ENCODE data around the gene SLCO3A1. TPM values are rescaled to one million over a fixed set of nuclear protein-coding genes. Genes with fewer than 3 reads are reported as not detected.

SLCO3A1 gene
- total and polyA plus RNA-seq, 2 of the 8 experiments (the other 6 are each of a cell fraction or from before 2014, with no cell fraction given) = 15.1 to 20.4 TPM

- Histone ChIP-seq H3K56ac (replicated peaks; ENCODE audit: insufficient read length, low read depth, low read length) (no peak overlapping the region), H3K14ac (ENCODE audit: insufficient read length) (no peak overlapping the region), H2AFZ (ENCODE audit: low read length) (no peak overlapping the region), H3K27ac (ENCODE audit: low read depth, low read length) (no peak overlapping the region), H2BK15ac (ENCODE audit: low read length) (no peak overlapping the region), H2AK5ac (ENCODE audit: low read depth, low read length) (no peak overlapping the region), H3K79me1 (ENCODE audit: low read depth, low read length) (no peaks in the 10 kb centered on the region), H2BK5ac (ENCODE audit: low read depth, low read length) (no peak overlapping the region), H4K91ac (replicated peaks; ENCODE audit: insufficient read length, low read length) (no peak overlapping the region), H2BK120ac (replicated peaks; ENCODE audit: low read depth, low read length) (no peak overlapping the region), H3K4me2 (ENCODE audit: insufficient read depth in 1 of 2, low read depth in 2 of 2, low read length in 2 of 2) (no peak overlapping the region), H3K4me3 (ENCODE audit: extremely low read depth in 1 of 4, insufficient read depth in 2 of 4, low read depth in 3 of 4, low read length in 4 of 4) (no peak overlapping the region), H2BK12ac (ENCODE audit: low read depth, low read length) (no peak overlapping the region), H2BK20ac (ENCODE audit: low read length) (no peak overlapping the region), H4K8ac (ENCODE audit: extremely low read depth, insufficient read depth, low read length) (no peak overlapping the region), H3K18ac (ENCODE audit: extremely low read depth, low read length) (no peak overlapping the region), H3K23me2 (ENCODE audit: low read depth, low read length) (no peaks in the 10 kb centered on the region), H3K27me3 (replicated peaks in 1 of 4; ENCODE audit: control insufficient read depth in 3 of 4, extremely low read depth in 1 of 4, insufficient read depth in 3 of 4, low read length in 3 of 4) (no peaks in the 10 kb centered on the region), H3K9ac (replicated peaks in 1 of 4; ENCODE audit: extremely low read depth in 1 of 4, low read depth in 3 of 4, low read length in 3 of 4) (no peak overlapping the region), H3K4me1 (replicated peaks in 1 of 4; ENCODE audit: control insufficient read depth in 3 of 4, insufficient read depth in 4 of 4, low read length in 3 of 4) (peaks cover 0 to 7% (median 3%) of the 10 kb centered on the region in 4 experiments; a peak in 4 of 7 replicates), H3K23ac (ENCODE audit: insufficient read length) (no peak overlapping the region), H3K9me3 (ENCODE audit: insufficient read depth in 2 of 2, low read depth in 1 of 2, low read length in 1 of 2) (no peaks in the 10 kb centered on the region), H4K20me1 (replicated peaks in 1 of 2; ENCODE audit: control insufficient read depth in 1 of 2, insufficient read depth in 2 of 2, low read length in 2 of 2) (peaks cover 0 to 2% of the 10 kb centered on the region in 2 experiments), H3K36me3 (ENCODE audit: control insufficient read depth in 2 of 4, insufficient read depth in 4 of 4, low read length in 3 of 4) (no peaks in the 10 kb centered on the region), H3K4ac (replicated peaks; ENCODE audit: insufficient read length, low read depth, low read length) (no peak overlapping the region), H4K5ac (ENCODE audit: insufficient read length, low read depth, low read length) (no peak overlapping the region), H3K79me2 (ENCODE audit: control insufficient read depth in 1 of 2, insufficient read depth in 2 of 2, low read length in 2 of 2) (no peaks in the 10 kb centered on the region)
- no peak for TF ChIP-seq E2F6 (IDR thresholded peaks at IDR 0.05)
- no peak for TF ChIP-seq TEAD4 (IDR thresholded peaks at IDR 0.05; ENCODE audit: low read depth, low read length)
- no peak for TF ChIP-seq ZNF274 (IDR thresholded peaks at IDR 0.05; ENCODE audit: borderline replicate concordance, extremely low read depth, low read length)
- TF ChIP-seq RAD21 (IDR thresholded peaks at IDR 0.05 in 1 of 2, conservative IDR thresholded peaks at IDR 0.05 in 1 of 2; ENCODE audit: low read depth in 2 of 2, low read length in 2 of 2) = no peak
- TF ChIP-seq USF2 (IDR thresholded peaks at IDR 0.05; ENCODE audit: low read length) = no peak
- no peak for TF ChIP-seq HDAC6 (IDR thresholded peaks at IDR 0.05; ENCODE audit: low read depth, low read length)
- TF ChIP-seq SIN3A (conservative IDR thresholded peaks at IDR 0.05 in 1 of 2, IDR thresholded peaks at IDR 0.05 in 1 of 2; ENCODE audit: low read depth in 1 of 2, low read length in 2 of 2) = no peak
- no peak for TF ChIP-seq GTF2F1 (IDR thresholded peaks at IDR 0.05; ENCODE audit: borderline replicate concordance, low read depth, low read length)
- no peak for TF ChIP-seq TAF1 (IDR thresholded peaks at IDR 0.05; ENCODE audit: low read depth, low read length)
- TF ChIP-seq NRF1 (IDR thresholded peaks at IDR 0.05; ENCODE audit: low read depth, low read length) = no peak
- DNase-seq (ENCODE audit: low read depth in 1 of 2, low spot score in 2 of 2) (no peak), FAIRE-seq (no peak)
- CTCF ChIA-PET (ENCODE audit: partially characterized antibody) = interaction anchor here (0.6 kb wide), 1 partner anchor 40 kb away, joined by 4 read pairs; no protein-coding TSS in a partner anchor
- WGBS, 2 experiments (ENCODE audit: extremely low coverage in 1 of 2, insufficient coverage in 1 of 2, insufficient read length in 1 of 2, insufficient replicate concordance in 2 of 2, low coverage in 1 of 2, low lambda C conversion rate in 2 of 2, missing lambda C conversion rate in 1 of 2) = 75% methylated on average over 1 of the region's 1 CpG; no CpG with 5 or more reads in 1 of the 2 experiments
- POLR2A ChIA-PET (ENCODE audit: partially characterized antibody) = no interaction called here
Observed at GRCh38 chr15:92040350-92040749, 186.8 kb downstream of the SLCO3A1 start.
